Keratinocyte (primary cell): ENCODE results near the gene TP53RK.

Experiments
- EZH2 ChIP-seq: IDR thresholded peaks from one replicate; pipeline ENCODE4 v1.6.1; 2012; ENCODE audit warnings: inconsistent platforms, mild to moderate bottlenecking, low read length, moderate library complexity
- TF ChIP-seq, protein P1 (sequence below), 3 experiments: IDR thresholded peaks in 1 of 3; conservative IDR thresholded peaks in 1 of 3; optimal IDR thresholded peaks in 1 of 3; 2 replicates in 2 of 3; 3 replicates in 1 of 3; pipeline versions ENCODE3 to v1.5.1; 2011; ENCODE audit warnings: low read length in 3 of 3, mild to moderate bottlenecking in 3 of 3, moderate library complexity in 2 of 3, control low read depth in 1 of 3, inconsistent platforms in 1 of 3; ENCODE audit not compliant: insufficient read depth in 2 of 3; ENCODE audit errors: extremely low read depth in 1 of 3

DNA sequence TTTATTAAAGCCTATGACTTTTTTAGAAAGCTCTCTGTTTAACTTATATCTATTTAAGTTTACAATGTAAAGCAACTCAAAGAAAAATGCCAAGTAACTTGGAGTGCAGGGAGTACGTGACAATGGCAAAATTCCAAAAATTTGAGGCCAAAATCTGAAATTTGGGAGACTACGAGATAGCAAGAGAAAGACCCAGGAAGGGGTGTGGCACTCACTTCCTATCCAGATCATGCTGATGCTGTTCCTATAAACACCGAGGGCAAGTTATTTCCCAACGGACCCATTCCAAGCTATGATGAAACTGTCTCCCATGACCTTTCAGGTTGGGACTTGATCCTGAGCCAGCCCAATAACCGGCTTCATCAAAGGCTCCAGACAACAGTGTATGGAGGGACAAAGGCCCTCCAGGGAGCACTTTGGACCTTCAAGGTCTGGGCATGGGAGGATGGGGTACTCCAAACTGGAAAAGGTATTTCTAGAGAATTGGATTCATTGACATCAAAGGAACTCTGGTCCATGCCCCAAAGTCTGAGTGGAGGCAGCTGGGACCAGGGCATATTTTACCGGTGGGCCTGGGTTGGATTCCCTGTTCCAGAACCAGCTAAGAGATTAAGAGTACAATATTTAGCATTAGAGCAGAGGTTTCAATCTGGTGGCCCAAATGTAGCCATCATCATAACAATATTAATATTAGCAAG, 22.3 kb downstream of the TP53RK start:
- TF ChIP-seq, protein P1, sequence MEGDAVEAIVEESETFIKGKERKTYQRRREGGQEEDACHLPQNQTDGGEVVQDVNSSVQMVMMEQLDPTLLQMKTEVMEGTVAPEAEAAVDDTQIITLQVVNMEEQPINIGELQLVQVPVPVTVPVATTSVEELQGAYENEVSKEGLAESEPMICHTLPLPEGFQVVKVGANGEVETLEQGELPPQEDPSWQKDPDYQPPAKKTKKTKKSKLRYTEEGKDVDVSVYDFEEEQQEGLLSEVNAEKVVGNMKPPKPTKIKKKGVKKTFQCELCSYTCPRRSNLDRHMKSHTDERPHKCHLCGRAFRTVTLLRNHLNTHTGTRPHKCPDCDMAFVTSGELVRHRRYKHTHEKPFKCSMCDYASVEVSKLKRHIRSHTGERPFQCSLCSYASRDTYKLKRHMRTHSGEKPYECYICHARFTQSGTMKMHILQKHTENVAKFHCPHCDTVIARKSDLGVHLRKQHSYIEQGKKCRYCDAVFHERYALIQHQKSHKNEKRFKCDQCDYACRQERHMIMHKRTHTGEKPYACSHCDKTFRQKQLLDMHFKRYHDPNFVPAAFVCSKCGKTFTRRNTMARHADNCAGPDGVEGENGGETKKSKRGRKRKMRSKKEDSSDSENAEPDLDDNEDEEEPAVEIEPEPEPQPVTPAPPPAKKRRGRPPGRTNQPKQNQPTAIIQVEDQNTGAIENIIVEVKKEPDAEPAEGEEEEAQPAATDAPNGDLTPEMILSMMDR (optimal IDR thresholded peaks at IDR 0.05 in 1 of 3, IDR thresholded peaks at IDR 0.05 in 1 of 3, conservative IDR thresholded peaks at IDR 0.05 in 1 of 3; ENCODE audit: extremely low read depth in 1 of 3, insufficient read depth in 2 of 3, low read length in 3 of 3): no peak
- no peak for TF ChIP-seq EZH2
